Measurements from ENCODE around the gene AGPAT1. TPM values are rescaled to one million over a fixed set of nuclear protein-coding genes. Genes with fewer than 3 reads are reported as not detected.

AGPAT1 gene
- total and polyA plus RNA-seq, 7 experiments from 2014 or later: 19.3 to 46.1 (median 29.7) TPM

DNA sequence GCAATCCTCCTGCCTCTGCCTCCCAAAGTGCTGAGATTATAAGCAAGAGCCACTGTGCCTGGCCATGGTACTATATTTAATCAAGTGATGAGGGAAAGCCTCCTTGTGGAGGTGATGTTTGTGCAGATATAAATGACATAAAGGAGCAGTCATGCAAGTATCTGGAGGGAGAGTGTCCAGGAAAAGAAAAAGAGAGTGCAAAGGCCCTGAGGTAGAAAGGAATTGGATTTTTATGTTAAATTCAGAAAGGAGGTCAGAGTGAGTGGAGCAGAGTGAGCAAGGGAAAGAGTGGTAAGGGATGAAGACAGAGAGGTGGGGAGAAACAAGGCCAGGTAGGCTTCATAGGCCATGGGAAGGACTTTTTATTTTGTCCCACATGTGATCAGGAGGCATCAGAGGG is 38.4 kb downstream of the AGPAT1 start:
- ATAC-seq (no peak), DNase-seq (no peak)
- peaks cover 0 to 17% (median 0%) of the 10 kb centered on the region in 5 donors for H3K27me3 Mint-ChIP-seq
- CTCF ChIA-PET: no interaction called here
- H3K4me1 Mint-ChIP-seq: peaks cover 0 to 9% (median 0%) of the 10 kb centered on the region in 7 donors
- H3K4me1 ChIP-seq (ENCODE audit: control insufficient read depth in 2 of 2, insufficient read depth in 2 of 2, low read length in 2 of 2): no peaks in the 10 kb centered on the region
- H3K36me3 Mint-ChIP-seq: no peaks in the 10 kb centered on the region
- H3K36me3 ChIP-seq (ENCODE audit: control insufficient read depth in 2 of 3, insufficient read depth in 3 of 3, low read length in 3 of 3): no peaks in the 10 kb centered on the region
- POLR2A ChIA-PET: interaction anchor here (1.3 kb wide), 1 partner anchor 53 kb away, joined by 4 read pairs; no protein-coding TSS in a partner anchor
- peaks cover 0 to 3% (median 0%) of the 10 kb centered on the region in 11 donors for H3K9me3 Mint-ChIP-seq
- intact Hi-C loops (cut with micrococcal nuclease): no loop called here
- H3K9me3 ChIP-seq (ENCODE audit: control insufficient read depth in 2 of 3, low read length in 3 of 3): no peaks in the 10 kb centered on the region
- H3K27me3 ChIP-seq (ENCODE audit: control insufficient read depth in 2 of 2, insufficient read depth in 2 of 2, low read length in 2 of 2): no peaks in the 10 kb centered on the region
- H3K27ac ChIP-seq (ENCODE audit: low read depth, low read length): no peak overlapping the region
- H3K4me3 ChIP-seq (ENCODE audit: low read length): no peak overlapping the region
- no peak overlapping the region for H3K4me3 Mint-ChIP-seq
- no peak overlapping the region for H3K27ac Mint-ChIP-seq

- Mint-ChIP-seq H3K9me3 (peaks cover 0 to 2% (median 0%) of the 10 kb centered on the region in 11 donors), H3K4me3 (no peak overlapping the region), H3K27me3 (peaks cover 0 to 16% (median 0%) of the 10 kb centered on the region in 5 donors), H3K36me3 (no peaks in the 10 kb centered on the region), H3K4me1 (peaks cover 8 to 22% (median 15%) of the 10 kb centered on the region in 7 donors), H3K27ac (no peak overlapping the region)
- Histone ChIP-seq H3K27ac (ENCODE audit: low read depth, low read length) (no peak overlapping the region), H3K4me3 (ENCODE audit: low read length) (no peak overlapping the region), H3K36me3 (ENCODE audit: control insufficient read depth in 2 of 3, insufficient read depth in 3 of 3, low read length in 3 of 3) (peaks cover 0 to 4% (median 0%) of the 10 kb centered on the region in 3 experiments), H3K9me3 (ENCODE audit: control insufficient read depth in 2 of 3, low read length in 3 of 3) (no peaks in the 10 kb centered on the region), H3K4me1 (ENCODE audit: control insufficient read depth in 2 of 2, insufficient read depth in 2 of 2, low read length in 2 of 2) (peaks cover 11 to 13% of the 10 kb centered on the region in 2 donors), H3K27me3 (ENCODE audit: control insufficient read depth in 2 of 2, insufficient read depth in 2 of 2, low read length in 2 of 2) (no peaks in the 10 kb centered on the region)
- CTCF ChIA-PET: no interaction called here
- intact Hi-C loops (cut with micrococcal nuclease): loop anchor here in 1 of 2 donors (5.0 kb wide), 1 partner anchor 236 kb away; the partner anchor contains the start of gene EHMT2
- DNase-seq: no peak
- POLR2A ChIA-PET: no interaction called here
- no peak for ATAC-seq
These were observed 42.1 kb downstream of the AGPAT1 start for GRCh38 chr6:32133786-32134185.

- Histone ChIP-seq H3K27ac (ENCODE audit: low read depth, low read length) (no peak overlapping the region), H3K4me3 (ENCODE audit: low read length) (no peak overlapping the region), H3K4me1 (ENCODE audit: control insufficient read depth in 2 of 2, insufficient read depth in 2 of 2, low read length in 2 of 2) (peaks cover 21 to 23% of the 10 kb centered on the region in 2 donors), H3K9me3 (ENCODE audit: control insufficient read depth in 2 of 3, low read length in 3 of 3) (no peaks in the 10 kb centered on the region), H3K27me3 (ENCODE audit: control insufficient read depth in 2 of 2, insufficient read depth in 2 of 2, low read length in 2 of 2) (no peaks in the 10 kb centered on the region), H3K36me3 (ENCODE audit: control insufficient read depth in 2 of 3, insufficient read depth in 3 of 3, low read length in 3 of 3) (peaks cover 0 to 9% (median 0%) of the 10 kb centered on the region in 3 experiments)
- Mint-ChIP-seq H3K27me3 (peaks cover 0 to 16% (median 0%) of the 10 kb centered on the region in 5 donors), H3K4me1 (peaks cover 16 to 37% (median 29%) of the 10 kb centered on the region in 7 donors), H3K9me3 (peaks cover 0 to 2% (median 0%) of the 10 kb centered on the region in 11 donors), H3K27ac (peak overlapping the region in 1 of 9 donors; percentile 56), H3K36me3 (peaks cover 0 to 7% (median 0%) of the 10 kb centered on the region in 5 donors), H3K4me3 (peak overlapping the region in 6 of 10 donors; percentile 13 to 65 (median 46))
- intact Hi-C loops (cut with micrococcal nuclease): loop anchor here in 1 of 2 donors (5.0 kb wide), 1 partner anchor 235 kb away; the partner anchor contains the start of gene EHMT2
- ChIA-PET POLR2A (interaction anchor here (0.6 to 1.2 kb wide), 2 partner anchors 23 to 27 kb away, joined by 3 read pairs; no protein-coding TSS in a partner anchor), CTCF (interaction anchor here (0.7 kb wide), 1 partner anchor 1070 kb away, joined by 3 read pairs; no protein-coding TSS in a partner anchor)
- ATAC-seq (no peak), DNase-seq (no peak)
These were observed 43.8 kb downstream of the AGPAT1 start for GRCh38 chr6:32132110-32132509.

GRCh38 chr6:32131439-32131948 is 44.4 kb downstream of the AGPAT1 start:
- ChIA-PET POLR2A (interaction anchor here (0.6 to 5.1 kb wide), 6 partner anchors 13 to 839 kb away, joined by 3 to 79 read pairs (median 12); partner anchors contain the start of genes AGPAT1, GPSM3, PBX2 and RNF5), CTCF (interaction anchor here (0.7 kb wide), 1 partner anchor 1069 kb away, joined by 3 read pairs; no protein-coding TSS in a partner anchor)
- H3K9me3 ChIP-seq (ENCODE audit: control insufficient read depth in 2 of 3, low read length in 3 of 3): no peaks in the 10 kb centered on the region
- peaks cover 27 to 29% of the 10 kb centered on the region in 2 donors for H3K4me1 ChIP-seq (ENCODE audit: control insufficient read depth in 2 of 2, insufficient read depth in 2 of 2, low read length in 2 of 2)
- Mint-ChIP-seq H3K4me1 (peaks cover 22 to 43% (median 35%) of the 10 kb centered on the region in 7 donors), H3K27me3 (peaks cover 0 to 16% (median 0%) of the 10 kb centered on the region in 5 donors), H3K27ac (peak overlapping the region in 2 of 9 donors; percentile 56 to 83), H3K9me3 (peaks cover 0 to 2% (median 0%) of the 10 kb centered on the region in 11 donors), H3K36me3 (peaks cover 0 to 12% (median 3%) of the 10 kb centered on the region in 5 donors), H3K4me3 (peak overlapping the region in 9 of 10 donors; percentile 9 to 65 (median 33))
- peaks cover 0 to 10% (median under 1%) of the 10 kb centered on the region in 3 experiments for H3K36me3 ChIP-seq (ENCODE audit: control insufficient read depth in 2 of 3, insufficient read depth in 3 of 3, low read length in 3 of 3)
- H3K27ac ChIP-seq (ENCODE audit: low read depth, low read length): no peak overlapping the region
- ATAC-seq (no peak), DNase-seq (no peak)
- intact Hi-C loops (cut with micrococcal nuclease): loop anchor here in 1 of 2 donors (5.0 kb wide), 1 partner anchor 234 kb away; the partner anchor contains the start of gene EHMT2
- H3K27me3 ChIP-seq (ENCODE audit: control insufficient read depth in 2 of 2, insufficient read depth in 2 of 2, low read length in 2 of 2): no peaks in the 10 kb centered on the region
- no peak overlapping the region for H3K4me3 ChIP-seq (ENCODE audit: low read length)

DNA sequence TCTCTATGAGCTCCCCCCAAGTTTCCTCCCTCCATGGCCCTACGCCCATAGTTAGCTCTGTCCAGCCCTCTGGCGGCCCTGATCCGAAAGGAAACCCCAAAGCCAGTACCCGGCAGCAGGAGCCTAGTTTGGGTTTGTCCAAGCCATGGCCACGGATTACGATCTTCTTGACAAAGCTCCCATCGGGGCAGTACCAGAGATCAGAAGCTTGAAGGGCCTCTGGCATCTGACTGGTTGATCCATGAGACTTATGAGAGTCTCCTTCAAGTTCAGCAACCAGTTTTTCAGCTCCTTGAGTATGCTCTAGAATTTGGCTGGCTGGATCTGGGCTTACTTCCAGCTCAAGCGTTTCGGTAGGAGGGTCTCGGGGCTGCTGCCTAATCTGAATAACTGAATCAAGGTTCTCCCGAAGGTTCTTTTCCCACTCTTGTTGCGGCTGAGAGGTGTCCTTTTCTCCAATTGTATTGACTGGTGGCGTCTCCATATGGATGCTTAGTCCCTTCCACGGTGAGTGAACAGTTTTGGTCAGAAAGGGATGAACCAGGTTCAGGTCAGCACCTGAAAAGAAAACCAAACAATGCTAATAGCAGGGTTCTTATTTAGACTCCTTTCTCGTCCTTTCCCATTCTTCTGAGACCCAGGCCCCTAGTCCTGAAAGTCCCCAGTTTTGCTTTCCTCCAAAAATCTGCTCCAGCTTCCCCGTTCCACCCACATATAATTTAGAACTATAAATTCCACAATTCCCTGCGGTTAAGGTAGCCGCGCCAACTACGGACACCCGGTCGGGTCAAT is 46.4 kb downstream of the AGPAT1 start:
- Mint-ChIP-seq H3K4me3 (peak overlapping the region; percentile 92 to 99 (median 94)), H3K9me3 (peaks cover 0 to 2% (median 0%) of the 10 kb centered on the region in 11 donors), H3K4me1 (peaks cover 29 to 55% (median 44%) of the 10 kb centered on the region in 7 donors), H3K27ac (peak overlapping the region; percentile 73 to 97 (median 92)), H3K27me3 (peaks cover 0 to 8% (median 0%) of the 10 kb centered on the region in 5 donors), H3K36me3 (peaks cover 0 to 16% (median 11%) of the 10 kb centered on the region in 5 donors)
- Histone ChIP-seq H3K27me3 (ENCODE audit: control insufficient read depth in 2 of 2, insufficient read depth in 2 of 2, low read length in 2 of 2) (no peaks in the 10 kb centered on the region), H3K4me1 (ENCODE audit: control insufficient read depth in 2 of 2, insufficient read depth in 2 of 2, low read length in 2 of 2) (peaks cover 33% of the 10 kb centered on the region in 2 donors), H3K4me3 (ENCODE audit: low read length) (peak overlapping the region; percentile 75), H3K9me3 (ENCODE audit: control insufficient read depth in 2 of 3, low read length in 3 of 3) (no peaks in the 10 kb centered on the region), H3K27ac (ENCODE audit: low read depth, low read length) (peak overlapping the region; percentile 92), H3K36me3 (ENCODE audit: control insufficient read depth in 2 of 3, insufficient read depth in 3 of 3, low read length in 3 of 3) (peaks cover 7 to 22% (median 9%) of the 10 kb centered on the region in 3 experiments)
- ATAC-seq (no peak), DNase-seq (no peak)
- intact Hi-C loops (cut with micrococcal nuclease): loop anchor here (1.0 to 5.0 kb wide), 16 partner anchors 19 to 1917 kb away; partner anchors contain the start of genes PPT2 (in 2 of the 2), ABHD16A (in 1 of the 2), EHMT2 (in 1 of the 2) and GPANK1 (in 1 of the 2)
- ChIA-PET POLR2A (interaction anchor here (0.6 to 5.1 kb wide), 10 partner anchors 11 to 1159 kb away, joined by 3 to 79 read pairs (median 5); partner anchors contain the start of genes AGPAT1, BAG6, GPSM3 and NELFE), CTCF (interaction anchor here (0.8 to 1.9 kb wide), 8 partner anchors 11 to 66 kb away, joined by 3 to 8 read pairs (median 3); partner anchors contain the start of genes GPSM3 and PRRT1)

All from naive thymus-derived CD4-positive, alpha-beta T cell (primary cell).